ENCODE measurements around the gene NECTIN4.

DNA sequence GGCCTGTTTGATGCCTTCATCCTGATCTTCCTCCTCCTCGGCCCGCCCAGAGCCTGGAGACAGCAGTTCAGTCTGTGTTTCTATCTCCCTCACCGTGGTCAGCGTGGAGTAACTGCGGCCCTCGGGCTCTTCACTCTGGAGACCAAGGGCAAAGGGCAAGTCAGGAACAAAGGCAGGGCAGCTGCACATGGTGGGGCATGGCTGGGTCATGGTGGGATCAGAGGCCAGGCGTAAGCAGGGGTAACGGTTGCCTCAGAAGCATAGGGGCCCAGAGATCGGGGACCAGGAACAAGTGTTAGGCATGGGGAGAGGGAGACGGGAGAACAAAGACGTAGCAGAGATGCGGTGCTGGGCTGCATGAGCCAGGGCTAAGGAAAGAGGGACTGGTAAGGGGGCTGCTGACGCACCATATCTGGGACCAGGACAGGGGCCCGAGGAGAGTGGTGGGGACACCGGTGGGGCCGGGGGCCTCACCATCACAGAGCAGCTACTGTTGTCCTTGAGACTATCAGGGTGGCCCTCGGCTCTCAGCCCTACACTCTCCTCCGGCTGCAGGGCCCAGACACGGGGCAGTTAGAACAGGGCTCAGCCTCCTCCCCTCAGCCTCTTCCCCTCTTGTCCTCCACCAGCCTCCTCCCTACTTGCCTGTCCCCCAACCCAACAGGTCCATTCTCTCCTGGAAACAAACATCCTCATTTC lies 16.5 kb downstream of the NECTIN4 start:
- TF ChIP-seq NFE2L1 (CRISPR knock-in tag; IDR thresholded peaks at IDR 0.05; ENCODE audit: borderline replicate concordance): no peak
- TF ChIP-seq TCF7L2 (IDR thresholded peaks at IDR 0.05; ENCODE audit: low read depth, low read length): no peak
- no peak for TF ChIP-seq EZH2 (conservative IDR thresholded peaks at IDR 0.05; ENCODE audit: low read depth, low read length)
- no peak for TF ChIP-seq NRL (CRISPR knock-in tag; IDR thresholded peaks at IDR 0.05; ENCODE audit: borderline replicate concordance)
- no peak for TF ChIP-seq DPF2 (CRISPR knock-in tag; IDR thresholded peaks at IDR 0.05; ENCODE audit: borderline replicate concordance, low read depth)
- TF ChIP-seq, protein P1, sequence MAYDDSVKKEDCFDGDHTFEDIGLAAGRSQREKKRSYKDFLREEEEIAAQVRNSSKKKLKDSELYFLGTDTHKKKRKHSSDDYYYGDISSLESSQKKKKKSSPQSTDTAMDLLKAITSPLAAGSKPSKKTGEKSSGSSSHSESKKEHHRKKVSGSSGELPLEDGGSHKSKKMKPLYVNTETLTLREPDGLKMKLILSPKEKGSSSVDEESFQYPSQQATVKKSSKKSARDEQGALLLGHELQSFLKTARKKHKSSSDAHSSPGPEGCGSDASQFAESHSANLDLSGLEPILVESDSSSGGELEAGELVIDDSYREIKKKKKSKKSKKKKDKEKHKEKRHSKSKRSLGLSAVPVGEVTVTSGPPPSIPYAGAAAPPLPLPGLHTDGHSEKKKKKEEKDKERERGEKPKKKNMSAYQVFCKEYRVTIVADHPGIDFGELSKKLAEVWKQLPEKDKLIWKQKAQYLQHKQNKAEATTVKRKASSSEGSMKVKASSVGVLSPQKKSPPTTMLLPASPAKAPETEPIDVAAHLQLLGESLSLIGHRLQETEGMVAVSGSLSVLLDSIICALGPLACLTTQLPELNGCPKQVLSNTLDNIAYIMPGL (CRISPR knock-in tag; IDR thresholded peaks at IDR 0.05; ENCODE audit: borderline replicate concordance in 1 of 2, low read depth in 1 of 2): no peak
- TF ChIP-seq, protein P2, sequence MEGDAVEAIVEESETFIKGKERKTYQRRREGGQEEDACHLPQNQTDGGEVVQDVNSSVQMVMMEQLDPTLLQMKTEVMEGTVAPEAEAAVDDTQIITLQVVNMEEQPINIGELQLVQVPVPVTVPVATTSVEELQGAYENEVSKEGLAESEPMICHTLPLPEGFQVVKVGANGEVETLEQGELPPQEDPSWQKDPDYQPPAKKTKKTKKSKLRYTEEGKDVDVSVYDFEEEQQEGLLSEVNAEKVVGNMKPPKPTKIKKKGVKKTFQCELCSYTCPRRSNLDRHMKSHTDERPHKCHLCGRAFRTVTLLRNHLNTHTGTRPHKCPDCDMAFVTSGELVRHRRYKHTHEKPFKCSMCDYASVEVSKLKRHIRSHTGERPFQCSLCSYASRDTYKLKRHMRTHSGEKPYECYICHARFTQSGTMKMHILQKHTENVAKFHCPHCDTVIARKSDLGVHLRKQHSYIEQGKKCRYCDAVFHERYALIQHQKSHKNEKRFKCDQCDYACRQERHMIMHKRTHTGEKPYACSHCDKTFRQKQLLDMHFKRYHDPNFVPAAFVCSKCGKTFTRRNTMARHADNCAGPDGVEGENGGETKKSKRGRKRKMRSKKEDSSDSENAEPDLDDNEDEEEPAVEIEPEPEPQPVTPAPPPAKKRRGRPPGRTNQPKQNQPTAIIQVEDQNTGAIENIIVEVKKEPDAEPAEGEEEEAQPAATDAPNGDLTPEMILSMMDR (CRISPR knock-in tag; IDR thresholded peaks at IDR 0.05): 0 out of 2 replicates have a peak, but pooled peaks have one; percentile 6
- TF ChIP-seq CBX5 (CRISPR knock-in tag; IDR thresholded peaks at IDR 0.05; ENCODE audit: borderline replicate concordance): no peak
- TF ChIP-seq, protein P3, sequence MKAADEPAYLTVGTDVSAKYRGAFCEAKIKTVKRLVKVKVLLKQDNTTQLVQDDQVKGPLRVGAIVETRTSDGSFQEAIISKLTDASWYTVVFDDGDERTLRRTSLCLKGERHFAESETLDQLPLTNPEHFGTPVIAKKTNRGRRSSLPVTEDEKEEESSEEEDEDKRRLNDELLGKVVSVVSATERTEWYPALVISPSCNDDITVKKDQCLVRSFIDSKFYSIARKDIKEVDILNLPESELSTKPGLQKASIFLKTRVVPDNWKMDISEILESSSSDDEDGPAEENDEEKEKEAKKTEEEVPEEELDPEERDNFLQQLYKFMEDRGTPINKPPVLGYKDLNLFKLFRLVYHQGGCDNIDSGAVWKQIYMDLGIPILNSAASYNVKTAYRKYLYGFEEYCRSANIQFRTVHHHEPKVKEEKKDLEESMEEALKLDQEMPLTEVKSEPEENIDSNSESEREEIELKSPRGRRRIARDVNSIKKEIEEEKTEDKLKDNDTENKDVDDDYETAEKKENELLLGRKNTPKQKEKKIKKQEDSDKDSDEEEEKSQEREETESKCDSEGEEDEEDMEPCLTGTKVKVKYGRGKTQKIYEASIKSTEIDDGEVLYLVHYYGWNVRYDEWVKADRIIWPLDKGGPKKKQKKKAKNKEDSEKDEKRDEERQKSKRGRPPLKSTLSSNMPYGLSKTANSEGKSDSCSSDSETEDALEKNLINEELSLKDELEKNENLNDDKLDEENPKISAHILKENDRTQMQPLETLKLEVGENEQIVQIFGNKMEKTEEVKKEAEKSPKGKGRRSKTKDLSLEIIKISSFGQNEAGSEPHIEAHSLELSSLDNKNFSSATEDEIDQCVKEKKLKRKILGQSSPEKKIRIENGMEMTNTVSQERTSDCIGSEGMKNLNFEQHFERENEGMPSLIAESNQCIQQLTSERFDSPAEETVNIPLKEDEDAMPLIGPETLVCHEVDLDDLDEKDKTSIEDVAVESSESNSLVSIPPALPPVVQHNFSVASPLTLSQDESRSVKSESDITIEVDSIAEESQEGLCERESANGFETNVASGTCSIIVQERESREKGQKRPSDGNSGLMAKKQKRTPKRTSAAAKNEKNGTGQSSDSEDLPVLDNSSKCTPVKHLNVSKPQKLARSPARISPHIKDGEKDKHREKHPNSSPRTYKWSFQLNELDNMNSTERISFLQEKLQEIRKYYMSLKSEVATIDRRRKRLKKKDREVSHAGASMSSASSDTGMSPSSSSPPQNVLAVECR (CRISPR knock-in tag; IDR thresholded peaks at IDR 0.05; ENCODE audit: borderline replicate concordance): no peak
- TF ChIP-seq ZNF878 (CRISPR knock-in tag; IDR thresholded peaks at IDR 0.05): no peak
- TF ChIP-seq NFYB (CRISPR knock-in tag; IDR thresholded peaks at IDR 0.05): no peak
- no peak for TF ChIP-seq NFATC3 (CRISPR knock-in tag; IDR thresholded peaks at IDR 0.05)

Measured in HepG2 (cell line).